Heart right ventricle (tissue), 16 donors: Measurements from ENCODE around the gene CNTN2. TPM values are rescaled to one million over a fixed set of nuclear protein-coding genes. Genes with fewer than 3 reads are reported as not detected.

Experiments
- ATAC-seq, 8 donors: fragments of 200-7000 bp; cut with Tn5 transposase; one replicate each; pipeline ENCODE4 v1.9.1; 2020; ENCODE audit warnings: mild to moderate bottlenecking in 8 of 8, moderate library complexity in 8 of 8, moderate number of reproducible peaks in 1 of 8
- DNase-seq, 2 donors: peaks; one replicate each; pipeline ENCODE4 v3.0.0-alpha.2; 2020
- H3K27ac ChIP-seq, 10 donors: fragments of 200-600 bp; sonication (generic) in 2 of 10; one replicate each; pipeline versions ENCODE4 v1.5.0 to v1.8.0; 2020 to 2022; ENCODE audit warnings: mild to moderate bottlenecking in 3 of 10
- H3K27me3 ChIP-seq, 7 donors: fragments of 200-600 bp; one replicate each; pipeline ENCODE4 v1.8.0; 2021 to 2022; ENCODE audit warnings: mild to moderate bottlenecking in 2 of 7
- H3K36me3 ChIP-seq, 9 donors: fragments of 200-600 bp; sonication (generic) in 1 of 9; one replicate each; pipeline versions ENCODE4 v1.5.0 to v1.8.0; 2020 to 2022; ENCODE audit warnings: mild to moderate bottlenecking in 2 of 9
- H3K4me1 ChIP-seq, 9 donors: fragments of 200-600 bp; sonication (generic) in 1 of 9; one replicate each; pipeline versions ENCODE4 v1.5.0 to v1.8.0; 2020 to 2022; ENCODE audit warnings: mild to moderate bottlenecking in 4 of 9
- H3K4me3 ChIP-seq, 10 donors: fragments of 200-600 bp; sonication (generic) in 2 of 10; one replicate each; pipeline versions ENCODE4 v1.5.0 to v1.8.0; 2020 to 2022; ENCODE audit warnings: mild to moderate bottlenecking in 7 of 10, moderate library complexity in 2 of 10
- H3K9me3 ChIP-seq, 11 donors: fragments of 200-600 bp in 10 of 11; sonication (generic) in 2 of 11; one replicate each; pipeline versions ENCODE4 v1.5.0 to v1.8.0; 2013 to 2022; ENCODE audit warnings: mild to moderate bottlenecking in 2 of 11, control low read depth in 1 of 11, moderate library complexity in 1 of 11
- CTCF ChIP-seq, 9 donors: fragments of 200-600 bp; sonication (generic) in 2 of 9; IDR thresholded peaks; one replicate each; pipeline versions ENCODE4 v1.5.0 to v1.8.0; 2021 to 2022; ENCODE audit warnings: antibody characterized with exemption in 9 of 9, mild to moderate bottlenecking in 5 of 9, moderate library complexity in 1 of 9
- WGBS, 2 donors: extraction: QIAGEN DNeasy Blood & Tissue Kit; methylation state at CpG; one replicate each; pipeline ENCODE4 v1.1.7; 2013; ENCODE audit warnings: inconsistent platforms in 1 of 2; 5-methylcytosine and 5-hydroxymethylcytosine counted together
- intact Hi-C, 10 donors: fragments of 100-400 bp; cut with DNase I; formaldehyde crosslinking; loops; one replicate each; pipeline versions ENCODE4 v1.11.1 to v1.14.2; 2022
- polyA plus RNA-seq, 2 donors: library from polyadenylated mRNA; stranded (reverse); fragments of 200-250 nt; gene quantifications; one replicate each; pipeline ENCODE4 v1.2.3, GENCODE V29; 2013
- total RNA-seq, 10 donors: library from RNA; stranded (reverse); fragmentation: NEBNext Ultra II Directional in 3 of 10; extraction: Animal tissue kit (Norgen Biotek cat#: 25700) in 3 of 10; gene quantifications; one replicate each; pipeline versions ENCODE4 v1.2.1 to v1.2.4, GENCODE V29; 2021 to 2023
- donor health status: Arrhythmogenic right ventricular cardiomyopathy.
- donor health status: ischemic (EF 13 %, LVEDD 7.1; RV severe dilation, severe dysfunction).
- donor health status: healthy with polysubstance abuse.
- donor health status: DM: no; HTN: yes; CAD: no.
- donor health status: DM: no; HTN: no; CAD: no.
- donor health status: ischemic (EF 25% LVEDD 6.9; RV normal size, moderate dysfunction).
- donor health status: ischemic (EF 25% LVEDD 5.7; RV mildly dilated, moderate dysfunction).
- donor health status: healthy.
- donor health status: DM: yes; HTN: yes; CAD: no.
- donor health status: Ischemic cardiomyopathy.
- donor health status: ischemic (EF 35%, LVEDD 5.7; RV mildly dilated, moderate dysfunction).
- donor health status: nonischemic (EF 11% LVEDD 7.7; RV severe dilation, severe dysfunction).
- donor health status: DM: yes; HTN: yes; CAD: no.
- donor health status: PGD.
- donor health status: ischemic (EF 29% LVEDD 5.4; RV normal size, mild dysfunction).
- donor health status: nonischemic (EF 23%, LVEDD 6.1; RV moderate dilation, normal function).

Gene CNTN2
- total and polyA plus RNA-seq, 12 donors = 0.04 to 0.73 (median 0.25) TPM; not detected in 3

- WGBS, 2 donors = 39 to 52% methylated on average over 16 of the region's 16 CpGs
- DNase-seq (peak in 1 of 2 donors; percentile 39), ATAC-seq (peak; percentile 35 to 74 (median 59))
- no peaks in the 10 kb centered on the region for H3K9me3 ChIP-seq
- no peaks in the 10 kb centered on the region for H3K36me3 ChIP-seq
- H3K27ac ChIP-seq = peak overlapping the region in 8 of 10 donors; percentile 1 to 71 (median 50)
- no peak for TF ChIP-seq CTCF (IDR thresholded peaks at IDR 0.05)
- intact Hi-C loops = loop anchor here in 2 of 10 donors (10.0 kb wide), 1 partner anchor 147 kb away; no protein-coding TSS in a partner anchor
- H3K4me1 ChIP-seq = peaks cover 0 to 28% (median 9%) of the 10 kb centered on the region in 9 donors
- H3K4me3 ChIP-seq = no peak overlapping the region
- H3K27me3 ChIP-seq = peaks cover 0 to 9% (median 0%) of the 10 kb centered on the region in 7 donors
Measured at GRCh38 chr1:204997591-204998355, 45.2 kb upstream of the CNTN2 start.

GRCh38 chr1:205001162-205001561, 41.9 kb upstream of the CNTN2 start:
- no peak for TF ChIP-seq CTCF (IDR thresholded peaks at IDR 0.05)
- ATAC-seq (no peak), DNase-seq (no peak)
- no peak overlapping the region for H3K27ac ChIP-seq
- H3K36me3 ChIP-seq = no peaks in the 10 kb centered on the region
- no peak overlapping the region for H3K4me3 ChIP-seq
- WGBS, 2 donors = 97% methylated on average over 14 of the region's 14 CpGs
- intact Hi-C loops = no loop called here
- H3K9me3 ChIP-seq = no peaks in the 10 kb centered on the region
- H3K27me3 ChIP-seq = peaks cover 0 to 14% (median 0%) of the 10 kb centered on the region in 7 donors
- H3K4me1 ChIP-seq = peaks cover 0 to 21% (median 7%) of the 10 kb centered on the region in 9 donors

DNA sequence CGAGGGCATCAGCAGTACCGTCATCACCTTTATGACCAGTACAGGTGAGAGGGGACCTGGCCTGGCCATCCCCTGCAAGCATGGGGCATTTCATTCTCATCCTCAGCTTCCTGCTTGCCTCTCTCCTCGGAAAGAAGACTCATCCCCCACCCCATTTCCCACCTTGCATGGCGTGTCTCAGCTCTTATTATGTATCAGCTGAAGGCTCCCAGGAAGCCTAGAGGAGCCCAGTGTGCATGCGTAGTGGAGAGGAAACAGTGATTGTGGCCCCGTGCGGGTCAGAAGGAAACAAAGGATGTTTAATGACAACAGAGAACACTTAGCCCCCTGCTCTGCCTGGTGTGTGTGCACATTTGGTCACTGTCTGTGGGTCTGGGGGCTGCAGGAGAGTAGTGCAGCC, 40.3 kb upstream of the CNTN2 start:
- no peak for TF ChIP-seq CTCF (IDR thresholded peaks at IDR 0.05)
- DNase-seq (no peak), ATAC-seq (no peak)
- peaks cover 0 to 14% (median 0%) of the 10 kb centered on the region in 7 donors for H3K27me3 ChIP-seq
- intact Hi-C loops = no loop called here
- no peaks in the 10 kb centered on the region for H3K36me3 ChIP-seq
- no peak overlapping the region for H3K4me3 ChIP-seq
- 74 to 78% methylated on average over 7 of the region's 7 CpGs for WGBS, 2 donors
- no peaks in the 10 kb centered on the region for H3K9me3 ChIP-seq
- peaks cover 0 to 9% (median 2%) of the 10 kb centered on the region in 9 donors for H3K4me1 ChIP-seq
- no peak overlapping the region for H3K27ac ChIP-seq

GRCh38 chr1:205003358-205004131, 39.5 kb upstream of the CNTN2 start:
- Histone ChIP-seq H3K4me3 (no peak overlapping the region), H3K9me3 (no peaks in the 10 kb centered on the region), H3K36me3 (no peaks in the 10 kb centered on the region), H3K27me3 (peaks cover 0 to 14% (median 0%) of the 10 kb centered on the region in 7 donors), H3K4me1 (peaks cover 0 to 1% (median 0%) of the 10 kb centered on the region in 9 donors), H3K27ac (no peak overlapping the region)
- intact Hi-C loops = no loop called here
- WGBS, 2 donors = 61 to 64% methylated on average over 10 of the region's 10 CpGs
- DNase-seq (no peak), ATAC-seq (peak in 1 of 8 donors; percentile 34)
- no peak for TF ChIP-seq CTCF (IDR thresholded peaks at IDR 0.05)
